ENCODE results near the gene ADGRL1. TPM values are rescaled to one million over a fixed set of nuclear protein-coding genes. Genes with fewer than 3 reads are reported as not detected.
"Not testable (repeated sequence)": the region's sequence is repeated elsewhere in the genome, so short reads cannot be mapped to it uniquely, and the experiment has no call there.

Gene ADGRL1
- total RNA-seq, 4 donors from 2014 or later = 2.4 to 64.0 (median 20.7) TPM

DNA sequence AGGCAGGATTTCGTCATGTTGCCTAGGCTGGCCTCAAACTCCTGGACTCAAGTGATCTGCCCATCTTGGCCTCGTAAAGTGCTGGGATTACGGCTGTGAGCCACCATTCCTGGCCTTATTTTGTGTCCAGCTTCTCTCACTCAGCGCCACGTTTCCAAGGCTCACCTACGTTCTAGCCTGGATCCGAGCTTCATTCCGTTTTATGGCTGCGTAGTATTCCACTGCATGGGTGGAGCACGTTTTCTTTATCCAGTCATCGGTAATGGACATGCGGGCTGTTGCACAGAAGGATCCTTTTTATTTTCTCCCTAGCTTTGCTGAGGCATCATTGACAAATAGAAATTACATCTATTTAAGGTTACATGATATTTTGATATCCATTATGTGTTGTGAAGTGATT lies 16.6 kb downstream of the ADGRL1 start:
- Histone ChIP-seq H3K27me3 (no peaks in the 10 kb centered on the region), H3K36me3 (no peaks in the 10 kb centered on the region), H3K4me3 (no peak overlapping the region), H3K4me1 (no peaks in the 10 kb centered on the region), H3K27ac (no peak overlapping the region), H3K9me3 (no peaks in the 10 kb centered on the region)
- TF ChIP-seq, protein P1, sequence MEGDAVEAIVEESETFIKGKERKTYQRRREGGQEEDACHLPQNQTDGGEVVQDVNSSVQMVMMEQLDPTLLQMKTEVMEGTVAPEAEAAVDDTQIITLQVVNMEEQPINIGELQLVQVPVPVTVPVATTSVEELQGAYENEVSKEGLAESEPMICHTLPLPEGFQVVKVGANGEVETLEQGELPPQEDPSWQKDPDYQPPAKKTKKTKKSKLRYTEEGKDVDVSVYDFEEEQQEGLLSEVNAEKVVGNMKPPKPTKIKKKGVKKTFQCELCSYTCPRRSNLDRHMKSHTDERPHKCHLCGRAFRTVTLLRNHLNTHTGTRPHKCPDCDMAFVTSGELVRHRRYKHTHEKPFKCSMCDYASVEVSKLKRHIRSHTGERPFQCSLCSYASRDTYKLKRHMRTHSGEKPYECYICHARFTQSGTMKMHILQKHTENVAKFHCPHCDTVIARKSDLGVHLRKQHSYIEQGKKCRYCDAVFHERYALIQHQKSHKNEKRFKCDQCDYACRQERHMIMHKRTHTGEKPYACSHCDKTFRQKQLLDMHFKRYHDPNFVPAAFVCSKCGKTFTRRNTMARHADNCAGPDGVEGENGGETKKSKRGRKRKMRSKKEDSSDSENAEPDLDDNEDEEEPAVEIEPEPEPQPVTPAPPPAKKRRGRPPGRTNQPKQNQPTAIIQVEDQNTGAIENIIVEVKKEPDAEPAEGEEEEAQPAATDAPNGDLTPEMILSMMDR (IDR thresholded peaks at IDR 0.05) = no peak
- no peak for TF ChIP-seq POLR2A (IDR thresholded peaks at IDR 0.05)
- intact Hi-C loops (cut with DNase I; ENCODE audit: low total_unique reads) = no loop called here
- DNase-seq = no peak

DNA sequence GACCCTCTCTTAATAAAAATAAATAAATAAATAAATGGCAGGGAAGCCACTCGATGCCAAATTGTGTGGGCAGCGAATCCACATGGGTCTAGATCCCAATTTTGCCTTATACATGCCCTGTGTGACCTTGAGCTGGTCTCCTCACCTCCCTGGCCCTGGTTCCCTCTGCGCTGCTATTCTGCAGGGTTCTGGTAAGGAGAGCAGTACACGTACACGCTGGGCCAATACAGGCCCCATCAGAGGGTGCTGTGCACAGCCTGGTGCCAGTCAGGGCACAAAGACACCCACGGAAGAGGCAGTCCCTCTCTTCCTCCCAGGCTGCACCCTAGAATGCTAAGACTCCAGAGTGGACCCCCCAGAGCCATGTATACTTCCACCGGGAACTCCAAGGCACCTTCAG lies 17.9 kb downstream of the ADGRL1 start:
- H3K27me3 ChIP-seq; H3K27ac ChIP-seq; H3K9me3 ChIP-seq; intact Hi-C loops (cut with DNase I; ENCODE audit: low total_unique reads); DNase-seq; H3K36me3 ChIP-seq; H3K4me1 ChIP-seq; H3K4me3 ChIP-seq: not testable (repeated sequence)

DNA sequence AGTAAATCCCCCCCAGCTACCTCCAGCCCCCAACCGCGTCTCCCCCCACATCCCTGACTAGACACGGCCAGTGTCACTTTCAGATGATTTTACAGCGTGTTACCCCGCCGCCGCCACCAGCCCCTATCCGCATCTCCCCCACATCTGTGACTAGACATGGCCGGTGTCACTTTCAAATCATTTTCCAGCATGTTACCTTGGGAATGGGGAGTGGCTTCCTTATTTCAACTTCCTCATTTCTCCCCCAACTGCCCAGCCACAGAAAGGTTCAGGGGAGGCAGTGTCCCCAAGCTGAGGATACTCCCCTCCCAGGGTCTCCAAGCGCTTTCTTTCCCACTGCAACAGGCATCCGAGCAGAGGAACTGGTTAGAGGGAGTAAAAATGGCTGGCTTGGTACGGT lies 18.4 kb downstream of the ADGRL1 start:
- Histone ChIP-seq H3K27ac (no peak overlapping the region), H3K4me3 (no peak overlapping the region), H3K9me3 (no peaks in the 10 kb centered on the region), H3K4me1 (no peaks in the 10 kb centered on the region), H3K36me3 (no peaks in the 10 kb centered on the region), H3K27me3 (no peaks in the 10 kb centered on the region)
- intact Hi-C loops (cut with DNase I; ENCODE audit: low total_unique reads) = no loop called here
- DNase-seq = no peak
- TF ChIP-seq POLR2A (IDR thresholded peaks at IDR 0.05) = no peak
- TF ChIP-seq, protein P1 (IDR thresholded peaks at IDR 0.05) = no peak

DNA sequence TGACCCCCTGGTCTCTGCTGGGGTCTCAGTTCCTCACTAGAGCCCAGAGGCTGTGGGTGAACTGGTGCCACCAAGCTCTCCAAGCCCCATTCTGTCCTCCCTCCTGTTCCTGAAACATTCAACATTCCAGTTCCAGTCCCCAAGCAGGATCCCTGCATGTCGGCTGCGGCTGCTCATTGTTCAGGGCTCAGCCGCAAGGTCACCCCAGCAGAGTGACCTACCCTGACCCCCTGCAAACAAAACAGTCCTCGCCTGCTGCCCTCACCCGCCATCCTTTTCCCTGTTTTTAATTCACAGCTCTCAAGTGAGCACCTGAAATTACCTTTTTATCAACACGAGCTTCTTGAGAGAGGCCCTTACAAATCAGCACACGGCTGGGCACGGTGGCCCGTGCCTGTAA lies 19.3 kb downstream of the ADGRL1 start:
- H3K36me3 ChIP-seq; H3K27ac ChIP-seq; H3K4me3 ChIP-seq; H3K27me3 ChIP-seq; H3K9me3 ChIP-seq; intact Hi-C loops (cut with DNase I; ENCODE audit: low total_unique reads); DNase-seq; H3K4me1 ChIP-seq: not testable (repeated sequence)

DNA sequence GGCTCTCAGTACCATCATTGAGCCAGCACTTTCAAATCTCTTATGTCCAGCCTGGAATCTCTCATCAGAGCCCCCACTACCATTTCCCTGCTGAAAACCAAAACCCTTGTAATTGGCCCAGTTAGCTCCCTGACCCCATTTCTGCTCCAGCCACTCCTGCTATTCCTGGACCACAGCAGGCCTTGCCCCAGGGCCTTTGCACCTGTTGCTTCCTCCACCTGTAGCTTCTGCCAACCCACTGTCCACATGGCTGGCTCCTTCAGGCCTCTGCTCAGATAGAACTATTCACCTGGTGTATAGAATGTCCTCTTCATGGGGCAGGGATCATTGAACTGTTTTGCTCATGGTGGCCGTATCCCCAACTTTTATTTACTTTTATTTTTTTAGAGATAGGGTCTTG lies 20.3 kb downstream of the ADGRL1 start:
- H3K4me3 ChIP-seq; H3K27ac ChIP-seq; H3K9me3 ChIP-seq; H3K36me3 ChIP-seq; H3K4me1 ChIP-seq; intact Hi-C loops (cut with DNase I; ENCODE audit: low total_unique reads); H3K27me3 ChIP-seq; DNase-seq: not testable (repeated sequence)

DNA sequence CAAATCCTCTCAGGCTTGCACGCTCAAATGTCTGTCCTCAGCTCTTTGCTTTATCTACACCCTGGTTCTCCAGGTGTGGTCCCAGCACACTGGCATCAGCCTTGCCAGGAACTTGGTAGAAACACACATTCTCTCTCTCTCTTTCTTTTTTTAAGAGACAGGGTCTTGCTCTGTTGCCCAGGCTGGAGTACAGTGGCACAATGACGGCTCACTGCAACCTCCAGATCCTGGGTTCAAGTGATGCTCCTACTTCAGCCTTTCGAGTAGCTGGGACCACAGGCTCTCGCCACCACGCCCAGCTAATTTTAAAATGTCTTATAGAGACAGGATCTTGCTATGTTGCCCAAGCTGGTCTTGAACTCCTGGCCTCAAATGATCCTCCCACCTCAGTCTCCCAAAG lies 20.8 kb downstream of the ADGRL1 start:
- H3K27ac ChIP-seq = no peak overlapping the region
- no peaks in the 10 kb centered on the region for H3K27me3 ChIP-seq
- no peak overlapping the region for H3K4me3 ChIP-seq
- TF ChIP-seq POLR2A (IDR thresholded peaks at IDR 0.05) = no peak
- TF ChIP-seq, protein P1 (IDR thresholded peaks at IDR 0.05) = no peak
- no peak for DNase-seq
- H3K36me3 ChIP-seq = no peaks in the 10 kb centered on the region
- H3K9me3 ChIP-seq = no peaks in the 10 kb centered on the region
- intact Hi-C loops (cut with DNase I; ENCODE audit: low total_unique reads) = no loop called here
- H3K4me1 ChIP-seq = no peaks in the 10 kb centered on the region

DNA sequence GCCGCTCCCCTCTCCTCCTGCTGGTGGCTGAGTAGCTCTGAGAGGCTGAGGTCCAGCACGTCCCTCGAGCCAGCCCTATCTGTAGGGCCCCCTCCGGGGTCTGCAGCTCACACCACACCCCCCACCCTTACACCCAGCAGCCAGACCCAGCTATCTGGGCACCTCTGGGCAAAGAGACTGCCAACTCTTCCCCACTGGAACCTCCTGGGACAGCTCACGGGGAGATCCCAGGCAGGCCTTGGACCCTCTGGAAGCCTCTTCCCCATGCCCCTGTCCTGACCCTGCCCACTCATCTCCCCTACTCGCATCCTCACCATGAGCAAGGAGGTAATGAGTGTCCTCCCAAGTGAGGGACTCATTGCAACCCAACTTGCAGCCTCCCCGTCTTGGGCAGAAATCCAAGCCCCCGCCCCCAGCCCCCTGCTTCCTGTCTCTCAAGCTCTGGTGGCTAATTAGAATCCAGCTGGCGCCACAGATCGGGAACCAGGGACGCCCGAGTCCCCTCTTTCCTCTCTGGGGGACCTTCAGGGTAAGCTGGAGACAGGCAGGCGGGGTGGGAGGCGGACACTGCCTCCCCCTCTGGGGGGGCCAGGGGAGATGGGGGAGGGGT lies 22.1 kb downstream of the ADGRL1 start:
- DNase-seq = no peak
- Histone ChIP-seq H3K36me3 (no peaks in the 10 kb centered on the region), H3K27ac (no peak overlapping the region), H3K27me3 (no peaks in the 10 kb centered on the region), H3K4me1 (no peaks in the 10 kb centered on the region), H3K9me3 (no peaks in the 10 kb centered on the region), H3K4me3 (no peak overlapping the region)
- no peak for TF ChIP-seq POLR2A (IDR thresholded peaks at IDR 0.05)
- TF ChIP-seq, protein P1 (IDR thresholded peaks at IDR 0.05) = no peak
- intact Hi-C loops (cut with DNase I; ENCODE audit: low total_unique reads) = no loop called here

Measured in uterus (tissue), 4 donors.